Measurements from ENCODE around the gene ZNF33A.
"Not testable (repeated sequence)": the region's sequence is repeated elsewhere in the genome, so short reads cannot be mapped to it uniquely, and the experiment has no call there.

Gene ZNF33A

GRCh38 chr10:38045129-38045528, 34.7 kb downstream of the ZNF33A start:
- DNase-seq (ENCODE audit: low spot score), result no peak

- DNase-seq (ENCODE audit: low spot score), result no peak
Measured at GRCh38 chr10:38047666-38048065, 37.2 kb downstream of the ZNF33A start.

- DNase-seq (ENCODE audit: low spot score), result no peak
Measured at GRCh38 chr10:38050212-38050611, 39.7 kb downstream of the ZNF33A start.

GRCh38 chr10:38054361-38054797, 43.9 kb downstream of the ZNF33A start:
- no peak for DNase-seq (ENCODE audit: low spot score)

GRCh38 chr10:38055274-38055894, 44.9 kb downstream of the ZNF33A start:
- DNase-seq (ENCODE audit: low spot score), result not testable (repeated sequence)

- DNase-seq (ENCODE audit: low spot score), result not testable (repeated sequence)
Measured at GRCh38 chr10:38069663-38070062, 59.2 kb downstream of the ZNF33A start.

GRCh38 chr10:38070501-38070900, 60.0 kb downstream of the ZNF33A start:
- no peak for DNase-seq (ENCODE audit: low spot score)

GRCh38 chr10:38072552-38072951, 62.1 kb downstream of the ZNF33A start:
- no peak for DNase-seq (ENCODE audit: low spot score)

GRCh38 chr10:38076687-38077086, 66.2 kb downstream of the ZNF33A start:
- no peak for DNase-seq (ENCODE audit: low spot score)

- not testable (repeated sequence) for DNase-seq (ENCODE audit: low spot score)
Measured at GRCh38 chr10:38093318-38093717, 82.8 kb downstream of the ZNF33A start.

GRCh38 chr10:38093816-38094157, 83.3 kb downstream of the ZNF33A start:
- DNase-seq (ENCODE audit: low spot score), result no peak

GRCh38 chr10:38094158-38094926, 83.9 kb downstream of the ZNF33A start, which contains the start of gene ZNF37A:
Gene ZNF37A (plus strand): TSS chr10:38094337. CDS start chr10:38096618, 2,281 bp downstream.
- peak; percentile 61 for DNase-seq (ENCODE audit: low spot score)

GRCh38 chr10:38094927-38095574, 84.6 kb downstream of the ZNF33A start:
- DNase-seq (ENCODE audit: low spot score), result no peak

- DNase-seq (ENCODE audit: low spot score), result no peak
Measured at GRCh38 chr10:38102880-38103279, 92.4 kb downstream of the ZNF33A start.

GRCh38 chr10:38103756-38104155, 93.3 kb downstream of the ZNF33A start:
- no peak for DNase-seq (ENCODE audit: low spot score)

GRCh38 chr10:38112159-38112558, 101.7 kb downstream of the ZNF33A start:
- no peak for DNase-seq (ENCODE audit: low spot score)

Measured in HuH-7.5 (cell line).